GM18861 (cell line): Measurements from ENCODE around the gene TAF3.

Source experiments
- ATAC-seq: cut with Tn5 transposase; IDR thresholded peaks from one replicate; pipeline ENCODE4 v1.9.1; 2021; ENCODE audit not compliant: unreplicated experiment

Gene TAF3

DNA sequence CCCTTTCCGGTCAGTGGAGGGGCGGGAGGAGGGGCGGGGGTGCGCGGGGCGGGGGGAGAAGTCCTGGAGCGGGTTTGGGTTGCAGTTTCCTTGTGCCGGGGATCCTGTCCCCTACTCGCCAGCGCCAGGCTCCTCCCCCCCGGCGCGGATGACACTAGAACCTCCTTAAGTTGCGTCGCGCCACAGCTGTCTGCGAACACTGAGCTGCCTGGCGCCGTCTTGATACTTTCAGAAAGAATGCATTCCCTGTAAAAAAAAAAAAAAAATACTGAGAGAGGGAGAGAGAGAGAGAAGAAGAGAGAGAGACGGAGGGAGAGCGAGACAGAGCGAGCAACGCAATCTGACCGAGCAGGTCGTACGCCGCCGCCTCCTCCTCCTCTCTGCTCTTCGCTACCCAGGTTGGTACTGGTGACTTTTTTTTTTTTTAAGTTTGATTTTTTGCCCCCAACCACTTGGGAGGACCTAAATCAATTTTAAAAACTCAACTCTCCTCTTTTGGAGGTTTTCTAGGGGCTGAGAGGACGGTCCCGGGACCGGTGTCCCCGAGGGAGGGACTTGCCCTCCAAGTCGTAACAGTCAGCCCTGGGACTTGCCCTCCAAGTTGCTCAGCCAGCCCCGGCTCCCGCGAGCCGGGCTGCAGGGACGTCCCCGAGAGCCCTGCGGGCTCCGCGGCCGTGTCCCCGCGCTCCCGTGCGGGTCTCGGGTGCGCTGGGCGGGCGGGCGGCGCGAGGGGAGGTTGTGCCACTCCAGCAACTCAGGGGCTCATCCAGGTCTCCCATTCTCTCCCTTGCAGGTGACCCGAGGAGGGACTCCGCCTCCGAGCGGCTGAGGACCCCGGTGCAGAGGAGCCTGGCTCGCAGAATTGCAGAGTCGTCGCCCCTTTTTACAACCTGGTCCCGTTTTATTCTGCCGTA, 236.4 kb downstream of the TAF3 start, which contains the start of gene GATA3:
TSS of gene GATA3 (plus strand) at position 195 of the 914 bp plus-strand sequence. CDS start 968 bp downstream, outside the sequence.
- peak; percentile 18 for ATAC-seq

- ATAC-seq: no peak
Measured at GRCh38 chr10:8055420-8056349, 237.4 kb downstream of the TAF3 start.

DNA sequence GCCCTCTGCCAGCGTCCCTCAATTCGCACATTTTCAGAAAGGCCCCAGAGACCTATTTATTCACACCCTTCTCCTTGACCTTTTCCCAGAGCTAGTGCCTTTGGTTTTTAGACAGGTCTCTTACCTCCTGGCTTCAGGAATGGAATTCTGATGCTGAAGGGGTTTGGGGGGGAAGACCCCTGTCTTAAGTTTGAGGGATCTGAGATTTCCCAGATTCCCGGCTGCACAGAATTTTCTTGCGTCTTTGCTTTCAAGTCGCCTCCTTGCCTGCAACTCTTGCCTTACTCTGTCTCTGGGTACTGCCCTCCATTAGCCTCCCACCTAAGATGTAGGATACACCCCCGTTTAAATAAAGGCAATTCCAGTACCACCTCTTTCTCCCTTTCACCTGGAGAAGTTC, 238.1 kb downstream of the TAF3 start:
- ATAC-seq: no peak

DNA sequence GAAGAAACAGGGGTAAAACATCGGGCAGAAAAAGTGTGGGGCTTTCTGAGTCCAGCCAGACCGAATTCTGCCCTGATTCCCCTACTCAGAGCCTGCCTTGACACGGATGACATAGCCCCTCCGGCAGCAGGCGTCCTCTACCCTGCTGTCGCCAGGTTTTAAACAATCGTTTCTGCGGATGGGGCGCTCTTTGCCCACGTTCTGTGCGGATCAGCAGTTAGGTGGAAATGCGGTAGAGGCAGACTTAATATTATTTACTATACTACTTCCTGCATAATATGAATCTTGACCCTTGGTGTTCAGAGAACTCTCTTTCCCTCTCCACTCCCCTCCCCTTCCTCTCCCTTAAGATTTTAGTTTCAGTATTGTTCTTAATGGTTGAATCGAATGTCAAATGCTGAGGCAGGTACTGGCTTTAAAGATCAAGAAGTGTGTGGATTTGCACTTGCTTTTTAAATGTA, 238.6 kb downstream of the TAF3 start:
- peak; percentile 47 for ATAC-seq

GRCh38 chr10:8057636-8058273, 239.4 kb downstream of the TAF3 start:
- ATAC-seq: no peak

- ATAC-seq: no peak
Measured at GRCh38 chr10:8058274-8059111, 240.2 kb downstream of the TAF3 start.

DNA sequence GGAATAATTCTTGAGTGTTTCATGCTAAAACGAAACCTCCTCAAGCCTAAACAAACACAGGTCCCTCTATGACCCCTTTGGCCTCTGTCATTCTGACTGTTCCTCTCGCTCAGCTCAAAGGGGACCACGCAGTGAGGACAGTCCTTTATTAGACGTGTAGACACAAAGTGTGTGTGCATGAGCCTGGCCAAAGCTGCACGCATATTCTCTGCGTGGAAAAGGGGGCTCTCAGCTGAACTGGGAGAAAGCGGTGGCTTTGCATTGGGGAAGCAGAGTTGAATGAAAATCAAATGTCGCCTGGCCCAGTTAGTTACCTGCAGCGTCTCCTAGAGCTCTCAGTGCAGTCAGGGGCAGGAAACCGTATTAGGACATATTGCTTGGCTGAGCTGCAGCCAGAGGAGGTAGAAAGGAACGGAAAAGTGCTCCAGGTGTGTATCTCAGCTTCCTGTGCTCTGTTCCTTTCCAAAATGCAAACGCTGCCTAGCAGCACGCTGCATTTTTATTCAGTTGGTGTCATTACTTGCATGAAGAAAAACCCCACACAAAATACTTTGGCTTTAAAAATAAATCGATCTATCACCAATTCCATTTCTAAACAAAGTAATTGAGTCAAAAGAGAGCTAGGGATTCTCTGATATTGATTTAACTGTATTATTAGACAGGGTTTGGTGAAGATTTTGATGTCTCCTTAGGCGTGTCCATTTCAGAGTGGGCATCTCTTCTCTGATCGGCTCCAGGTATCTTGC, 241.1 kb downstream of the TAF3 start:
- no peak for ATAC-seq

DNA sequence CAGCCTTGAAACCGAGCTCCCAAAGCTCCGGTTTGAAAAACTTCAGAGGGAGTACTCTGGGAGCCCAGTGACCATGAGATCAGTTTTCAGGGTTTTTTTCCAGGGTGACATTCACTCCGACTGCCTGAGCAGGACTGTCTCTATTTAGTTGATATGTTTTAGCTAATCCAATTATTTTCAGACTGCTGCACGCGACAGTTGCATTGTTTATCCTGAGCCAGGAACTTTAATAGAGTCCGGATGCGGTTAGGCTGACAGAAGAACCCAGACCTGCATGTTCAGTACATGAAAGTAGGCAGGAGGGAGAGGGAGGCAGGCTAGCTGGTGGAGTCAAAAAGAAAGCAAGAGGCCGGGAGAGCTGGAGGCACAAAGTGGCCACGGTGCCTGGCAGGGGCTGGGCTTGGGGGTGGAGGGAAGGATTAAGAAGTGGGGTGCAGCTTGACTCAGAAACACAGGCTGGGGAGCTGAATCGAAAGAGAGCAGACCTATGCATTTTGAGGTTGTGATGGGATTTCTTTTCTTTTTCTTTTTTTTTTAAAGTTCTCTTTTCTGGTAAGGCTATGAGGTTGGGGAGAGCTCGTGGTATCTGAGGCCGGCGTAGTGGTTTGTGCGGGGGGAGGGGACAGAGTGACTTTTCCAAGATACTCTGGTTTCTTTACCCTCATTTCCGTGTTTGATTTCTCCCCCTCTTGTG, 241.9 kb downstream of the TAF3 start:
- ATAC-seq: peak; percentile 38

- no peak for ATAC-seq
Measured at GRCh38 chr10:8060704-8061121, 242.4 kb downstream of the TAF3 start.

GRCh38 chr10:8061274-8062211, 243.2 kb downstream of the TAF3 start:
- ATAC-seq: no peak

DNA sequence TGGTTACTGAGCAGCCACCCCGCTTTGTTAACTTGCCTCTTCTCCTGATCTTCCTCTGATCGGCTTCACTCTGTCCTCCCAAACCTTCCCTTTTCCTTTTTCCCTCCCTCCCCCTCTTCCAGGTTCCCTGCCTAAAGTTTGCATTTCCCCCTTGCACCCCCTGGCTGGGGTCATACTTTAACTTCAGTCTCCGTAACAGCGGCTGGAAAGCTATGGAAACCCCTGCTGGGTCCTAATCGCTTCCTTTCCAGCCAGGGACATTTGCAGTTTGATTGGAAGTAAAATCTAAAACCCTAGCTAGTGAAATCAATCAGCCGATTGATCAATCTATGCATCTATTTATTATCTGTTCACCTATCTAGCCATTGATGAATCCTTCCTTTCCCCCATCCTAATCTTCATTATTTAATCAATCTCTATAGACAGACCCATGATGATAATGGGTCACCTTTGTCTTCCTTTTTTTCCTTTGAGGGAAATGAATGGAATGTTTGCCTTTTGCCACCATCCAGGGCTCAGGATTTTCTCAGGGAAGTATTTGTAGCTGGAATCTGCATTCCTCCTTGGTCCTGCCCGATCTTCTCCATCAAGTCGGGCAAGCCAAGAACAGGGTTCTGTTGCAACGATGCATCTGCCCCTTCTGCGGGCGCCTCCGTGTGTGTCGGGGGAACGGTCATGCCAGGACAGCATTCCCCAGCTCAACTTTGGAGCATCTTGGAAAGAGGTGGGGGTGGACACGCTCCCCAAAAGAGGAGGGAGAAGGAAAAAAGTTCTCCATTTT, 245.0 kb downstream of the TAF3 start:
- no peak for ATAC-seq

- no peak for ATAC-seq
Measured at GRCh38 chr10:8063935-8064334, 245.6 kb downstream of the TAF3 start.

GRCh38 chr10:8064436-8064835, 246.1 kb downstream of the TAF3 start:
- no peak for ATAC-seq

- no peak for ATAC-seq
Measured at GRCh38 chr10:8065651-8066050, 247.3 kb downstream of the TAF3 start.

- no peak for ATAC-seq
Measured at GRCh38 chr10:8066124-8066523, 247.8 kb downstream of the TAF3 start.
